ENCODE results near the gene VWA1.
"Not testable (repeated sequence)": the region's sequence is repeated elsewhere in the genome, so short reads cannot be mapped to it uniquely, and the experiment has no call there.

VWA1 gene

GRCh38 chr1:1397839-1398523, 37.5 kb upstream of the VWA1 start:
- no peaks in the 10 kb centered on the region for H3K9me3 ChIP-seq (ENCODE audit: control insufficient read depth in 2 of 2, low read length in 2 of 2)
- peaks cover 38% of the 10 kb centered on the region for H3K4me1 ChIP-seq (ENCODE audit: control insufficient read depth, insufficient read depth, low read length)
- peaks cover 43 to 48% of the 10 kb centered on the region in 2 donors for H3K36me3 ChIP-seq (ENCODE audit: control insufficient read depth in 2 of 2, insufficient read depth in 2 of 2, low read length in 2 of 2)
- peak overlapping the region; percentile 91 to 93 for H3K4me3 ChIP-seq (ENCODE audit: low read length in 2 of 2)
- no peak overlapping the region for H3K27ac ChIP-seq (ENCODE audit: low read length)
- peak overlapping the region; percentile 72 to 78 for H3K9ac ChIP-seq (ENCODE audit: low read length in 2 of 2)
- H3K27me3 ChIP-seq (ENCODE audit: control insufficient read depth in 1 of 2, insufficient read depth in 2 of 2, low read length in 2 of 2), result no peaks in the 10 kb centered on the region

- Histone ChIP-seq H3K36me3 (ENCODE audit: control insufficient read depth in 2 of 2, insufficient read depth in 2 of 2, low read length in 2 of 2) (peaks cover 38 to 42% of the 10 kb centered on the region in 2 donors), H3K4me1 (ENCODE audit: control insufficient read depth, insufficient read depth, low read length) (peaks cover 38% of the 10 kb centered on the region), H3K27me3 (ENCODE audit: control insufficient read depth in 1 of 2, insufficient read depth in 2 of 2, low read length in 2 of 2) (no peaks in the 10 kb centered on the region), H3K9me3 (ENCODE audit: control insufficient read depth in 2 of 2, low read length in 2 of 2) (no peaks in the 10 kb centered on the region), H3K4me3 (ENCODE audit: low read length in 2 of 2) (peak overlapping the region; percentile 91 to 93), H3K27ac (ENCODE audit: low read length) (peak overlapping the region; percentile 67), H3K9ac (ENCODE audit: low read length in 2 of 2) (peak overlapping the region; percentile 78 to 91)
These were observed 36.8 kb upstream of the VWA1 start for GRCh38 chr1:1398677-1399186.

GRCh38 chr1:1399187-1399871, 36.2 kb upstream of the VWA1 start, which contains the start of gene CCNL2:
CCNL2 (minus strand) TSS chr1:1399335; CDS start chr1:1399306, 29 bp downstream.
- peaks cover 34 to 39% of the 10 kb centered on the region in 2 donors for H3K36me3 ChIP-seq (ENCODE audit: control insufficient read depth in 2 of 2, insufficient read depth in 2 of 2, low read length in 2 of 2)
- peak within 1 kb of the TSS; percentile 76 for H3K27ac ChIP-seq (ENCODE audit: low read length)
- peak within 1 kb of the TSS; percentile 90 to 91 for H3K9ac ChIP-seq (ENCODE audit: low read length in 2 of 2)
- peak within 1 kb of the TSS; percentile 91 to 93 for H3K4me3 ChIP-seq (ENCODE audit: low read length in 2 of 2)
- H3K9me3 ChIP-seq (ENCODE audit: control insufficient read depth in 2 of 2, low read length in 2 of 2), result no peaks in the 10 kb centered on the region
- no peaks in the 10 kb centered on the region for H3K27me3 ChIP-seq (ENCODE audit: control insufficient read depth in 1 of 2, insufficient read depth in 2 of 2, low read length in 2 of 2)
- peaks cover 38% of the 10 kb centered on the region for H3K4me1 ChIP-seq (ENCODE audit: control insufficient read depth, insufficient read depth, low read length)

GRCh38 chr1:1399872-1400575, 35.5 kb upstream of the VWA1 start:
- Histone ChIP-seq H3K9ac (ENCODE audit: low read length in 2 of 2) (peak overlapping the region; percentile 87 to 90), H3K9me3 (ENCODE audit: control insufficient read depth in 2 of 2, low read length in 2 of 2) (no peaks in the 10 kb centered on the region), H3K27me3 (ENCODE audit: control insufficient read depth in 1 of 2, insufficient read depth in 2 of 2, low read length in 2 of 2) (no peaks in the 10 kb centered on the region), H3K36me3 (ENCODE audit: control insufficient read depth in 2 of 2, insufficient read depth in 2 of 2, low read length in 2 of 2) (peaks cover 33 to 40% of the 10 kb centered on the region in 2 donors), H3K4me3 (ENCODE audit: low read length in 2 of 2) (peak overlapping the region; percentile 64 to 93), H3K4me1 (ENCODE audit: control insufficient read depth, insufficient read depth, low read length) (peaks cover 38% of the 10 kb centered on the region), H3K27ac (ENCODE audit: low read length) (peak overlapping the region; percentile 76)

- peak overlapping the region in 1 of 2 donors; percentile 87 for H3K9ac ChIP-seq (ENCODE audit: low read length in 2 of 2)
- H3K4me3 ChIP-seq (ENCODE audit: low read length in 2 of 2), result peak overlapping the region; percentile 64 to 93
- H3K9me3 ChIP-seq (ENCODE audit: control insufficient read depth in 2 of 2, low read length in 2 of 2), result no peaks in the 10 kb centered on the region
- peak overlapping the region; percentile 76 for H3K27ac ChIP-seq (ENCODE audit: low read length)
- no peaks in the 10 kb centered on the region for H3K27me3 ChIP-seq (ENCODE audit: control insufficient read depth in 1 of 2, insufficient read depth in 2 of 2, low read length in 2 of 2)
- H3K36me3 ChIP-seq (ENCODE audit: control insufficient read depth in 2 of 2, insufficient read depth in 2 of 2, low read length in 2 of 2), result peaks cover 32 to 42% of the 10 kb centered on the region in 2 donors
- peaks cover 38% of the 10 kb centered on the region for H3K4me1 ChIP-seq (ENCODE audit: control insufficient read depth, insufficient read depth, low read length)
These were observed 34.7 kb upstream of the VWA1 start for GRCh38 chr1:1400576-1401456.

- H3K27ac ChIP-seq (ENCODE audit: low read length), result peak overlapping the region; percentile 76
- peaks cover 45% of the 10 kb centered on the region for H3K4me1 ChIP-seq (ENCODE audit: control insufficient read depth, insufficient read depth, low read length)
- H3K9ac ChIP-seq (ENCODE audit: low read length in 2 of 2), result no peak overlapping the region
- no peak overlapping the region for H3K4me3 ChIP-seq (ENCODE audit: low read length in 2 of 2)
- peaks cover 32 to 42% of the 10 kb centered on the region in 2 donors for H3K36me3 ChIP-seq (ENCODE audit: control insufficient read depth in 2 of 2, insufficient read depth in 2 of 2, low read length in 2 of 2)
- no peaks in the 10 kb centered on the region for H3K9me3 ChIP-seq (ENCODE audit: control insufficient read depth in 2 of 2, low read length in 2 of 2)
- H3K27me3 ChIP-seq (ENCODE audit: control insufficient read depth in 1 of 2, insufficient read depth in 2 of 2, low read length in 2 of 2), result no peaks in the 10 kb centered on the region
These were observed 34.0 kb upstream of the VWA1 start for GRCh38 chr1:1401457-1402010.

GRCh38 chr1:1402072-1402900, 33.2 kb upstream of the VWA1 start:
- Histone ChIP-seq H3K4me3 (ENCODE audit: low read length in 2 of 2) (no peak overlapping the region), H3K9me3 (ENCODE audit: control insufficient read depth in 2 of 2, low read length in 2 of 2) (no peaks in the 10 kb centered on the region), H3K36me3 (ENCODE audit: control insufficient read depth in 2 of 2, insufficient read depth in 2 of 2, low read length in 2 of 2) (peaks cover 29 to 38% of the 10 kb centered on the region in 2 donors), H3K27me3 (ENCODE audit: control insufficient read depth in 1 of 2, insufficient read depth in 2 of 2, low read length in 2 of 2) (no peaks in the 10 kb centered on the region), H3K9ac (ENCODE audit: low read length in 2 of 2) (no peak overlapping the region), H3K27ac (ENCODE audit: low read length) (no peak overlapping the region), H3K4me1 (ENCODE audit: control insufficient read depth, insufficient read depth, low read length) (peaks cover 50% of the 10 kb centered on the region)

GRCh38 chr1:1402901-1403392, 32.5 kb upstream of the VWA1 start:
- not testable (repeated sequence) for H3K27me3 ChIP-seq (ENCODE audit: control insufficient read depth in 1 of 2, insufficient read depth in 2 of 2, low read length in 2 of 2); H3K4me3 ChIP-seq (ENCODE audit: low read length in 2 of 2); H3K9ac ChIP-seq (ENCODE audit: low read length in 2 of 2); H3K9me3 ChIP-seq (ENCODE audit: control insufficient read depth in 2 of 2, low read length in 2 of 2); H3K27ac ChIP-seq (ENCODE audit: low read length)
- Histone ChIP-seq H3K4me1 (ENCODE audit: control insufficient read depth, insufficient read depth, low read length) (peaks cover 50% of the 10 kb centered on the region), H3K36me3 (ENCODE audit: control insufficient read depth in 2 of 2, insufficient read depth in 2 of 2, low read length in 2 of 2) (peaks cover 23 to 33% of the 10 kb centered on the region in 2 donors)

GRCh38 chr1:1403653-1404052, 31.8 kb upstream of the VWA1 start:
- peaks cover 22 to 33% of the 10 kb centered on the region in 2 donors for H3K36me3 ChIP-seq (ENCODE audit: control insufficient read depth in 2 of 2, insufficient read depth in 2 of 2, low read length in 2 of 2)
- no peak overlapping the region for H3K27ac ChIP-seq (ENCODE audit: low read length)
- peaks cover 51% of the 10 kb centered on the region for H3K4me1 ChIP-seq (ENCODE audit: control insufficient read depth, insufficient read depth, low read length)
- H3K4me3 ChIP-seq (ENCODE audit: low read length in 2 of 2), result no peak overlapping the region
- H3K27me3 ChIP-seq (ENCODE audit: control insufficient read depth in 1 of 2, insufficient read depth in 2 of 2, low read length in 2 of 2), result no peaks in the 10 kb centered on the region
- no peaks in the 10 kb centered on the region for H3K9me3 ChIP-seq (ENCODE audit: control insufficient read depth in 2 of 2, low read length in 2 of 2)
- H3K9ac ChIP-seq (ENCODE audit: low read length in 2 of 2), result no peak overlapping the region

Data from stomach smooth muscle (tissue), 2 donors.